Heart left ventricle (tissue), 16 donors: ENCODE measurements around the gene APP. TPM values are rescaled to one million over a fixed set of nuclear protein-coding genes. Genes with fewer than 3 reads are reported as not detected.

Source experiments
- ATAC-seq, 4 donors: fragments of 200-7000 bp; cut with Tn5 transposase; one replicate each; pipeline ENCODE4 v1.9.1; 2020 to 2022; ENCODE audit warnings: moderate library complexity in 4 of 4, mild to moderate bottlenecking in 3 of 4, moderate number of reproducible peaks in 1 of 4
- DNase-seq, 5 donors: peaks; one replicate each; pipeline ENCODE4 v3.0.0-alpha.2; 2020
- H3K27ac ChIP-seq, 12 donors: fragments of 200-600 bp; sonication (generic) in 4 of 12; one replicate each; pipeline versions ENCODE4 v1.5.0 to v1.8.0; 2016 to 2022; ENCODE audit warnings: mild to moderate bottlenecking in 2 of 12
- H3K27me3 ChIP-seq, 9 donors: fragments of 200-600 bp; sonication (generic) in 2 of 9; one replicate each; pipeline versions ENCODE4 v1.5.1 to v1.8.0; 2016 to 2022; ENCODE audit warnings: mild to moderate bottlenecking in 3 of 9
- H3K36me3 ChIP-seq, 9 donors: fragments of 200-600 bp; sonication (generic) in 2 of 9; one replicate each; pipeline versions ENCODE4 v1.5.0 to v1.8.0; 2018 to 2022; ENCODE audit warnings: mild to moderate bottlenecking in 2 of 9
- H3K4me1 ChIP-seq, 12 donors: fragments of 200-600 bp; sonication (generic) in 4 of 12; one replicate each; pipeline versions ENCODE4 v1.5.0 to v1.8.0; 2016 to 2022; ENCODE audit warnings: mild to moderate bottlenecking in 3 of 12
- H3K4me3 ChIP-seq, 12 donors: fragments of 200-600 bp; sonication (generic) in 4 of 12; one replicate each; pipeline versions ENCODE4 v1.5.0 to v1.8.0; 2017 to 2022; ENCODE audit warnings: mild to moderate bottlenecking in 9 of 12, moderate library complexity in 4 of 12
- H3K9me3 ChIP-seq, 12 donors: fragments of 200-600 bp; sonication (generic) in 4 of 12; one replicate each; pipeline versions ENCODE4 v1.5.0 to v1.8.0; 2016 to 2022; ENCODE audit warnings: mild to moderate bottlenecking in 1 of 12
- CTCF ChIP-seq, 12 donors: fragments of 200-600 bp; sonication (generic) in 4 of 12; IDR thresholded peaks; one replicate each; pipeline versions ENCODE4 v1.5.0 to v1.8.0; 2018 to 2022; ENCODE audit warnings: antibody characterized with exemption in 12 of 12, mild to moderate bottlenecking in 5 of 12
- POLR2A ChIP-seq, 2 donors: fragments of 450-650 bp; IDR thresholded peaks; one replicate each; pipeline ENCODE4 v1.6.1; 2017; ENCODE audit warnings: antibody characterized with exemption in 2 of 2, mild to moderate bottlenecking in 2 of 2, moderate library complexity in 2 of 2
- WGBS, 4 donors: extraction: QIAGEN DNeasy Blood & Tissue Kit in 2 of 4; methylation state at CpG; one replicate each; pipeline versions ENCODE4 v1.1.5 to v1.1.7; 2013 to 2018; 5-methylcytosine and 5-hydroxymethylcytosine counted together
- intact Hi-C, 10 donors: fragments of 100-400 bp; cut with DNase I; formaldehyde crosslinking; loops; one replicate each; pipeline versions ENCODE4 v1.11.1 to v1.14.2; 2022
- polyA plus RNA-seq, 2 donors: library from polyadenylated mRNA; stranded (reverse); fragments of 200-250 nt; gene quantifications; one replicate each; pipeline ENCODE4 v1.2.3, GENCODE V29; 2013
- total RNA-seq, 9 donors: library from RNA; depleted of rRNA in 2 of 9; stranded (reverse); fragments of >200 nt in 2 of 9; fragmentation: NEBNext Ultra II Directional in 3 of 9; extraction: Animal tissue kit (Norgen Biotek cat#: 25700) in 3 of 9; gene quantifications; one replicate each; pipeline versions ENCODE4 v1.1.0 to v1.2.4, GENCODE V29; 2016 to 2023
- donor health status: ischemic (EF 13 %, LVEDD 7.1; RV severe dilation, severe dysfunction).
- donor health status: healthy with polysubstance abuse.
- donor health status: DM: no; HTN: yes; CAD: no.
- donor health status: DM: no; HTN: no; CAD: no.
- donor health status: ischemic (EF 25% LVEDD 6.9; RV normal size, moderate dysfunction).
- donor health status: ischemic (EF 25% LVEDD 5.7; RV mildly dilated, moderate dysfunction).
- donor health status: healthy.
- donor health status: DM: yes; HTN: yes; CAD: no.
- donor health status: ischemic (EF 35%, LVEDD 5.7; RV mildly dilated, moderate dysfunction).
- donor health status: nonischemic (EF 11% LVEDD 7.7; RV severe dilation, severe dysfunction).
- donor health status: DM: yes; HTN: yes; CAD: no.
- donor health status: PGD.
- donor health status: ischemic (EF 29% LVEDD 5.4; RV normal size, mild dysfunction).
- donor health status: nonischemic (EF 23%, LVEDD 6.1; RV moderate dilation, normal function).

Gene APP
- total and polyA plus RNA-seq, 11 donors, result 103 to 467 (median 373) TPM

GRCh38 chr21:25939396-25939761 lies 231.2 kb downstream of the APP start:
- DNase-seq, result no peak
- Histone ChIP-seq H3K9me3 (no peaks in the 10 kb centered on the region), H3K4me3 (no peak overlapping the region), H3K27me3 (no peaks in the 10 kb centered on the region), H3K27ac (peak overlapping the region in 5 of 12 donors; percentile 5 to 40 (median 10)), H3K36me3 (no peaks in the 10 kb centered on the region), H3K4me1 (peaks cover 3 to 68% (median 32%) of the 10 kb centered on the region in 12 donors)
- no peak for ATAC-seq
- intact Hi-C loops, result loop anchor here in 1 of 10 donors (5.0 kb wide), 1 partner anchor 43 kb away; no protein-coding TSS in a partner anchor
- TF ChIP-seq CTCF (IDR thresholded peaks at IDR 0.05) (no peak), POLR2A (IDR thresholded peaks at IDR 0.05) (no peak)
- WGBS, 4 donors, result 29 to 44% (median 35%) methylated on average over 1 of the region's 1 CpG

- WGBS, 4 donors, result 83 to 89% (median 86%) methylated on average over 10 of the region's 10 CpGs
- TF ChIP-seq POLR2A (IDR thresholded peaks at IDR 0.05) (no peak), CTCF (IDR thresholded peaks at IDR 0.05) (no peak)
- ATAC-seq (no peak), DNase-seq (peak in 1 of 5 donors; percentile 14)
- H3K4me3 ChIP-seq, result no peak overlapping the region
- intact Hi-C loops, result loop anchor here in 1 of 10 donors (5.0 kb wide), 1 partner anchor 43 kb away; no protein-coding TSS in a partner anchor
- peaks cover 3 to 66% (median 29%) of the 10 kb centered on the region in 12 donors for H3K4me1 ChIP-seq
- H3K27me3 ChIP-seq, result no peaks in the 10 kb centered on the region
- H3K9me3 ChIP-seq, result no peaks in the 10 kb centered on the region
- H3K27ac ChIP-seq, result peak overlapping the region in 5 of 12 donors; percentile 5 to 40 (median 10)
- H3K36me3 ChIP-seq, result no peaks in the 10 kb centered on the region
These were observed 231.7 kb downstream of the APP start for GRCh38 chr21:25938658-25939395.

GRCh38 chr21:25936776-25937175 lies 233.8 kb downstream of the APP start:
- H3K4me3 ChIP-seq, result no peak overlapping the region
- no peaks in the 10 kb centered on the region for H3K27me3 ChIP-seq
- WGBS, 4 donors, result 75 to 83% (median 78%) methylated on average over 2 of the region's 2 CpGs
- no peak for ATAC-seq
- no peak for DNase-seq
- intact Hi-C loops, result loop anchor here in 1 of 10 donors (5.0 kb wide), 1 partner anchor 46 kb away; no protein-coding TSS in a partner anchor
- H3K27ac ChIP-seq, result peak overlapping the region in 7 of 12 donors; percentile 5 to 40 (median 16)
- H3K4me1 ChIP-seq, result peaks cover 3 to 59% (median 29%) of the 10 kb centered on the region in 12 donors
- H3K9me3 ChIP-seq, result no peaks in the 10 kb centered on the region
- no peak for TF ChIP-seq POLR2A (IDR thresholded peaks at IDR 0.05)
- no peak for TF ChIP-seq CTCF (IDR thresholded peaks at IDR 0.05)
- no peaks in the 10 kb centered on the region for H3K36me3 ChIP-seq

- 24 to 30% (median 27%) methylated on average over 4 of the region's 4 CpGs for WGBS, 4 donors
- no peaks in the 10 kb centered on the region for H3K36me3 ChIP-seq
- no peak overlapping the region for H3K4me3 ChIP-seq
- no peaks in the 10 kb centered on the region for H3K27me3 ChIP-seq
- peaks cover 3 to 67% (median 32%) of the 10 kb centered on the region in 12 donors for H3K4me1 ChIP-seq
- ATAC-seq (peak; percentile 88 to 95 (median 95)), DNase-seq (peak; percentile 68 to 81 (median 77))
- intact Hi-C loops, result loop anchor here in 1 of 10 donors (5.0 kb wide), 1 partner anchor 48 kb away; no protein-coding TSS in a partner anchor
- no peaks in the 10 kb centered on the region for H3K9me3 ChIP-seq
- TF ChIP-seq CTCF (IDR thresholded peaks at IDR 0.05) (no peak), POLR2A (IDR thresholded peaks at IDR 0.05) (no peak)
- peak overlapping the region; percentile 14 to 73 (median 62) for H3K27ac ChIP-seq
These were observed 235.8 kb downstream of the APP start for GRCh38 chr21:25934771-25935224.
